ENCODE data around the gene C4B. TPM values are rescaled to one million over a fixed set of nuclear protein-coding genes. Genes with fewer than 3 reads are reported as not detected.
"Not testable (repeated sequence)": the region's sequence is repeated elsewhere in the genome, so short reads cannot be mapped to it uniquely, and the experiment has no call there.

C4B gene
- total RNA-seq (4.7 TPM), polyA plus RNA-seq (142 TPM)

DNA sequence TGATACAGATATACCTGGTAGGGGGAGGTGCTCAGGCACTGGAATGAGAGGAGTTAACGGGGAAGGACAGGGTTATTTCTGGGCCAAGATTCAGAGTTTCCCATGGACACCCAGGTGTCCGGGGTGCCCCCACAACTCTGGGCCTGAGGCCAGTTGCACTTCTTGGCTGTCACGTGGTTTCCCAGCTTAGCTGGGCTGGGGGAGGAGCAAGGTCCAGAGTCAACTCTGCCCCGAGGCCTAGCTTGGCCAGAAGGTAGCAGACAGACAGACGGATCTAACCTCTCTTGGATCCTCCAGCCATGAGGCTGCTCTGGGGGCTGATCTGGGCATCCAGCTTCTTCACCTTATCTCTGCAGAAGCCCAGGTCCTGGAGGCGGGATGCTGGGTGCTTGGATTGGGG lies at the start of gene C4B:
Gene C4B, plus strand, starts transcription at position 249 of the 400 bp plus-strand sequence. Its CDS starts 51 bp downstream, at position 300.
- not testable (repeated sequence) for H3K4me3 ChIP-seq (ENCODE audit: low read depth, low read length); H3K4me1 ChIP-seq (ENCODE audit: insufficient read depth); H3K27ac ChIP-seq (ENCODE audit: low read depth); DNase-seq (ENCODE audit: extremely low spot score); H3K36me3 ChIP-seq (ENCODE audit: insufficient read depth)
- WGBS = no CpG with 5 or more reads among the region's 6 CpGs

DNA sequence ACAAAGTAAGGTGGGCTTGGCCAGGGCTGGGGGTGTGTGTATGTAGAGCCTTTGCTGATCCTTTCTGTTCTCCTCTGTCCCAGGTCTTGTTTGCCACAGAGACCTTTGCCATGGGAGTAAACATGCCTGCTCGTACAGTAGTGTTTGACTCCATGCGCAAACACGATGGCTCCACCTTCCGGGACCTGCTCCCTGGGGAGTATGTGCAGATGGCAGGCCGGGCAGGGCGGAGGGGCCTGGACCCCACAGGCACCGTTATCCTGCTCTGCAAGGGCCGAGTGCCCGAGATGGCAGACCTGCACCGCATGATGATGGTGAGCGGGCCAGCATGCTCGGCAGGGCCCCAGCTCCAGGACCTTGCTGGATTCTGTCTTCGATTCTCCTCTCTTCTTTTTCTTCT lies 48.9 kb upstream of the C4B start:
- Histone ChIP-seq H3K4me1 (ENCODE audit: insufficient read depth) (no peaks in the 10 kb centered on the region), H3K27ac (ENCODE audit: low read depth) (no peak overlapping the region), H3K36me3 (ENCODE audit: insufficient read depth) (no peaks in the 10 kb centered on the region), H3K4me3 (ENCODE audit: low read depth, low read length) (no peak overlapping the region)
- WGBS = 90% methylated on average over 13 of the region's 13 CpGs
- DNase-seq (ENCODE audit: extremely low spot score) = no peak

DNA sequence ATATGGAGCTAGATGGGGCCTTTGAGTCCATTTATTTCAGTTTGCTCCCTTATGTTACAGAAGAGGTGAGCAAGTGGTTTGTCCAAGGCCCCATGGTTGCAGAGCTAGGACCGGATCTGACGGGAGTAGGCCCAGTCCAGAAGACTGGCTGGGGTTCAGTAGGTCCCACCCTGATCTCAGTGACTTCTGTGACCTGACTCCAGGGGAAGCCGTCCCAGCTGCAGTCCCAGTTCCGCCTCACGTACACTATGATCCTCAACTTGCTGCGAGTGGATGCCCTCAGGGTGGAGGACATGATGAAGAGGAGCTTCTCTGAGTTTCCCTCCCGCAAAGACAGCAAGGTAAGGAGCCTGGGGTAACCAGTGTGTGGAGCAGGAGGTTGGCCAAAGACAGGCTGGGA lies 48.1 kb upstream of the C4B start:
- Histone ChIP-seq H3K36me3 (ENCODE audit: insufficient read depth) (no peaks in the 10 kb centered on the region), H3K4me1 (ENCODE audit: insufficient read depth) (no peaks in the 10 kb centered on the region), H3K4me3 (ENCODE audit: low read depth, low read length) (no peak overlapping the region), H3K27ac (ENCODE audit: low read depth) (no peak overlapping the region)
- 93% methylated on average over 7 of the region's 7 CpGs for WGBS
- DNase-seq (ENCODE audit: extremely low spot score) = no peak

DNA sequence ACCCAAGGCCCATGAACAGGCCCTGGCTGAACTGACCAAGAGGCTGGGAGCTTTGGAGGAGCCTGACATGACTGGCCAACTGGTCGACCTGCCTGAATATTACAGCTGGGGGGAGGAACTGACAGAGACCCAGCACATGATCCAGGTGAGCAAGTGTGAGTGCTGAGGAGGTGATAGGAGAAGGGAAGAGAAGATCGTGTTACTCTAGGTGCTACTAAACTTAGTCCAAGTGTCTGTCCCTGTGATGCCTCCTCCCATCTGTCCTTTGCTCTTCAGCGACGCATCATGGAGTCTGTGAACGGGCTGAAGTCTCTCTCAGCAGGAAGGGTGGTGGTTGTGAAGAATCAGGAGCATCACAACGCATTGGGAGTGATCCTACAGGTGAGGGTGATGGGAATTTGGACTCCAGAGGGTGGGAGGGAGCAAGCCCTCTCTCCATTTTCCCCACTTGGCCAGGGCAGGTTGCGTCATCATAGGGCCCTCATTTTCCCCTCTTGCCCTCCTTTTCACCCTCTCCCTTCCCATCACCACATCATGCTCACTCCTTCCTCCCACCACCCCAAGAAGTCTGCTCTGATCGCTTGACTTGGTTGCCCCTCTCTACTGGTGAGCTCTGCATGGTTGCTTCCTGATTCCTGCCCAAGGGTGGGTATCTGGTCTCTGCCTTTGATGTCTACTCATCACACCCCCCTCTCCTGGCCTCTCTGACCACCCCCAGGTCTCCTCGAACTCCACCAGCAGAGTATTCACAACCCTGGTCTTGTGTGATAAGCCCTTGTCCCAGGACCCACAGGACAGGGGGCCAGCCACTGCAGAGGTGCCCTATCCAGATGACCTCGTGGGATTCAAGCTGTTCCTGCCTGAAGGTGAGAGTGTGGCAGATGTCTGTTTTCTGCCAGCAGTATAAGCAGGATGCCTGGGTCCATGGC lies 47.3 kb upstream of the C4B start:
- H3K27ac ChIP-seq (ENCODE audit: low read depth) = no peak overlapping the region
- H3K4me1 ChIP-seq (ENCODE audit: insufficient read depth) = no peaks in the 10 kb centered on the region
- 82% methylated on average over 10 of the region's 10 CpGs for WGBS
- H3K36me3 ChIP-seq (ENCODE audit: insufficient read depth) = no peaks in the 10 kb centered on the region
- no peak for DNase-seq (ENCODE audit: extremely low spot score)
- no peak overlapping the region for H3K4me3 ChIP-seq (ENCODE audit: low read depth, low read length)

DNA sequence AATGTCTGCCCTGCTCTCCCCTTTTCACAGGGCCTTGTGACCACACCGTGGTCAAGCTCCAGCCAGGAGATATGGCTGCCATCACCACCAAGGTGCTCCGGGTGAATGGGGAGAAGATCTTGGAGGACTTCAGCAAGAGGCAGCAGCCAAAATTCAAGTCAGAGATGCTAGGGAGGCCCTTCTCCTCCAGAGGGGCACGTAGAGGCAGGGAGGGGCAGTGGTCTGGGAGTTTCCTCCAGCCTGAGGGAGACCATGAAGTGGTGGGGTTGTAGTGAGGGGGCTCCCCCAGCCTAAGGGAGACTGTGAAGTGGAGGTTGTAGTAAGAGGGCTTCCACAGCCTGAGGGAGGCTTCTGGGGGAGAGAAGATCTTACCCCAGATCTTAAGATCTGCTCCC lies 46.7 kb upstream of the C4B start:
- DNase-seq (ENCODE audit: extremely low spot score) = no peak
- Histone ChIP-seq H3K4me3 (ENCODE audit: low read depth, low read length) (no peak overlapping the region), H3K27ac (ENCODE audit: low read depth) (no peak overlapping the region), H3K36me3 (ENCODE audit: insufficient read depth) (no peaks in the 10 kb centered on the region), H3K4me1 (ENCODE audit: insufficient read depth) (no peaks in the 10 kb centered on the region)
- WGBS = 86% methylated on average over 3 of the region's 3 CpGs

DNA sequence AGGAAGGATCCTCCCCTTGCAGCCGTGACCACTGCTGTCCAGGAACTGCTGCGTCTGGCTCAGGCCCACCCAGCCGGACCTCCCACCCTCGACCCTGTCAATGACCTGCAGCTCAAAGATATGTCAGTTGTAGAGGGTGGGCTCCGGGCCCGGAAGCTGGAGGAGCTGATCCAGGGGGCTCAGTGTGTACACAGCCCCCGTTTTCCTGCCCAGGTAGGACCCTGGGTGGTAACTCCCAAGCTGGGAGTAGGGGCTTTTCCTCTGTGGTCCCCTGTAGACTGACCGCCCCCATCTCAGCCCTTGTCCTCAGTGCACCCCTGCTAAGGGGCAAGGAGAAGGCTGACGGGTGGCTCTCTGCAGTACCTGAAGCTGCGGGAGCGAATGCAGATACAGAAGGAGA lies 46.3 kb upstream of the C4B start:
- Histone ChIP-seq H3K36me3 (ENCODE audit: insufficient read depth) (no peaks in the 10 kb centered on the region), H3K4me1 (ENCODE audit: insufficient read depth) (no peaks in the 10 kb centered on the region), H3K27ac (ENCODE audit: low read depth) (no peak overlapping the region), H3K4me3 (ENCODE audit: low read depth, low read length) (no peak overlapping the region)
- 83% methylated on average over 11 of the region's 11 CpGs for WGBS
- DNase-seq (ENCODE audit: extremely low spot score) = no peak

DNA sequence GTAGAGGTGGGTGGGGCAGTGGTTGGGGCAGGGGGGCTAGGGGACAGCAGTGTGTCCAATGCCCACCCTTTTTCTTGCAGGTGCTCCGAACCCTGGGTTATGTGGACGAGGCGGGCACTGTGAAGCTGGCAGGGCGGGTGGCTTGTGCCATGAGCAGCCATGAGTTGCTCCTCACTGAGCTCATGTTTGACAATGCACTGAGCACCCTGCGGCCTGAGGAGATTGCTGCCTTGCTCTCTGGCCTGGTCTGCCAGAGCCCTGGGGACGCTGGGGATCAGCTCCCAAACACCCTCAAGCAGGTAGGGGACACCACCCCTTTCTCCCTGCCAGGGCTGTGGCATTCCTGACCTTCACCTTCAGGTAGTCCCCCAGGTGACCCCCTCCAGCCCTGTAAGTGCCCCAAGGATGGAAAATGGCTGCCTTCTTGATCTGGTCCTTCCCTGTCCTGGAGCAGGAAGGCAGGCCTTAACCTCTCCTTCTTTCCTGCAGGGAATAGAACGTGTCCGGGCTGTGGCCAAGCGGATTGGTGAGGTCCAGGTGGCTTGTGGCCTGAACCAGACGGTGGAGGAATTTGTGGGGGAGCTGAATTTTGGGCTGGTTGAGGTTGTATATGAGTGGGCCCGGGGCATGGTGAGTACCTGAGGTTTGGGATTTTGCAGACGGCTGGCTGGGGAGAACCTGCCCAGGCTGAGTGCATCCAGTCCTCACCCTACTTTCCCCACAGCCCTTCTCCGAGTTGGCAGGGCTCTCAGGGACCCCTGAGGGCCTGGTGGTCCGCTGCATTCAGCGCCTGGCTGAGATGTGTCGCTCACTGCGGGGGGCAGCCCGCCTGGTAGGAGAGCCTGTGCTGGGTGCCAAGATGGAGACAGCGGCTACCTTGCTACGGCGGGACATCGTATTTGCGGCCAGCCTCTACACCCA lies 45.5 kb upstream of the C4B start:
- H3K4me1 ChIP-seq (ENCODE audit: insufficient read depth) = no peaks in the 10 kb centered on the region
- DNase-seq (ENCODE audit: extremely low spot score) = no peak
- 83% methylated on average over 23 of the region's 23 CpGs for WGBS
- H3K27ac ChIP-seq (ENCODE audit: low read depth) = no peak overlapping the region
- H3K36me3 ChIP-seq (ENCODE audit: insufficient read depth) = no peaks in the 10 kb centered on the region
- H3K4me3 ChIP-seq (ENCODE audit: low read depth, low read length) = no peak overlapping the region

DNA sequence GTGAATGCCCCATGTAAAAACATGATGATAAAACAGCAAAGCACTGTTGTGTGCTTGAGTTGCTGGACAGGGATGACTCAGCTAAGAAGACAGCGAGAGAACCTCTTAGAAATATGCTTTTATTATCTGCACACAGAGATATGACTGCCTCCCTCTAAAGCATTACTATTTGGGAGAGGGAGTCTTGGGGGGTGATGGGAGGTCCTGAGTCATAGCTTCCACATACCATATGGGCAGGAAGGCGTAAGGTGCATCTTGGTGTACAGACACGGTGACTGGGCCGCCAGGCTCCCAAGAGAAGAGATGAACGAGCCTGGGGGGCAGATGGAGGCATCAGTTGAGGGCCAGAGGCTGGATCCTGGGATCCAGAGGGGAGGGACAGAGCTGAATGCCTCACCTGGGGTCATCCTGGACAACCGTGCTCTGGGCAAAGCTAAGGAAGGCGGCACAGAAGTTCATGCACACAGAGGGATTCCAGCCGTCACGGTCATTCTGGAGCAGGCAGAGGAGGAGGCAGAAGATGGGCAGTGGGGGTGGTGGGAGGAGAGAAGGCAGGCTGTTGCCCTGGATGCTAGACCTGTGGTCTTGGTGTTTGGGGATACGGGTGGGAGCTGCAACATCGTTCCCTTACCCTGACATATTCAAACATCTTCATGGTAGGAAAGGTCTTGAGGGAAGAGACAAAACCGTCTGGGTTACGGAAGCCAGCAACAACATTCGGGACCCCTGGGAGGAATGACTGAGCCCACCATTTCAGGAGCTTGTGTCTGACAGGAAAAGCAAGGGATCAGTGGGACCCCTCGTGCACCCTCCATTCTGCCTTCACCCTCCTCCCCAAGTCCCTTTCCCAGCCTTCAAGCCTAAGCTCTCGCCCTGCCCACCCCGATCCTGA lies 44.6 kb upstream of the C4B start:
- DNase-seq (ENCODE audit: extremely low spot score) = no peak
- Histone ChIP-seq H3K4me1 (ENCODE audit: insufficient read depth) (no peaks in the 10 kb centered on the region), H3K36me3 (ENCODE audit: insufficient read depth) (no peaks in the 10 kb centered on the region), H3K4me3 (ENCODE audit: low read depth, low read length) (no peak overlapping the region), H3K27ac (ENCODE audit: low read depth) (no peak overlapping the region)
- 72% methylated on average over 17 of the region's 17 CpGs for WGBS

DNA sequence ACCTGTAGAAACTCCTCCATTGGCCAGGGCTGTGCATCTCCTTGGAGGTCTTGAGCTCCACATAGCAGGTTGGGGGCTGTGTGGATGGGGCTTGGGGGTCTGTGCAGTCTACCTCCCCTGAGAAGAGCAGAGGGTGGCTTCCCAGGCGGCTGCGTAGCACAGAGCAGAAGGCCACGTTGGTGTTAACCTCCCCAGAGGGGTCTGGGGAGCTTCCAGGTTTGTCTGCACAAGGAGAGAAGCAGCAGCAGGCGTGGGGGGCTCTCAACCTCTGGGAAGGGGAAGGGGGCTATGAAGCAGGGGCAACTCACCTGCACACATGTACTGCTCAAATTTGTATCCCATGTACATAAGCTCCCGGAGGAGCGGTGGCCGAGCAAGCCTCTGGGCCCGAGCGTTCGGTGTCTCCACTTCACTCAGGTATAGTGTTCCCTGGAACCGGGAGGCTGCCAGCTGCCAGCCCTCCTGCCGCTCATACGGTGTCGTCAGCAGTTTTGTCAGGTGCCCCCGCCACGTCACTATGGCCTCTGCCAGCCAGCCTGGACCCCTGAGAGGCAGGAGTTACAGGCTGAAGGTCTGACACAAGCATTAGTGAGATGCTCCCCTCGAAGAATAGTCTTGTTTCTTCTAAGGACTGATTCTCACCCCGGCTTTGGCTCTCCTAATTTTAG lies 43.9 kb upstream of the C4B start:
- no peaks in the 10 kb centered on the region for H3K36me3 ChIP-seq (ENCODE audit: insufficient read depth)
- H3K4me3 ChIP-seq (ENCODE audit: low read depth, low read length) = no peak overlapping the region
- H3K4me1 ChIP-seq (ENCODE audit: insufficient read depth) = no peaks in the 10 kb centered on the region
- 83% methylated on average over 18 of the region's 18 CpGs for WGBS
- no peak for DNase-seq (ENCODE audit: extremely low spot score)
- peak overlapping the region; percentile 90 for H3K27ac ChIP-seq (ENCODE audit: low read depth)

DNA sequence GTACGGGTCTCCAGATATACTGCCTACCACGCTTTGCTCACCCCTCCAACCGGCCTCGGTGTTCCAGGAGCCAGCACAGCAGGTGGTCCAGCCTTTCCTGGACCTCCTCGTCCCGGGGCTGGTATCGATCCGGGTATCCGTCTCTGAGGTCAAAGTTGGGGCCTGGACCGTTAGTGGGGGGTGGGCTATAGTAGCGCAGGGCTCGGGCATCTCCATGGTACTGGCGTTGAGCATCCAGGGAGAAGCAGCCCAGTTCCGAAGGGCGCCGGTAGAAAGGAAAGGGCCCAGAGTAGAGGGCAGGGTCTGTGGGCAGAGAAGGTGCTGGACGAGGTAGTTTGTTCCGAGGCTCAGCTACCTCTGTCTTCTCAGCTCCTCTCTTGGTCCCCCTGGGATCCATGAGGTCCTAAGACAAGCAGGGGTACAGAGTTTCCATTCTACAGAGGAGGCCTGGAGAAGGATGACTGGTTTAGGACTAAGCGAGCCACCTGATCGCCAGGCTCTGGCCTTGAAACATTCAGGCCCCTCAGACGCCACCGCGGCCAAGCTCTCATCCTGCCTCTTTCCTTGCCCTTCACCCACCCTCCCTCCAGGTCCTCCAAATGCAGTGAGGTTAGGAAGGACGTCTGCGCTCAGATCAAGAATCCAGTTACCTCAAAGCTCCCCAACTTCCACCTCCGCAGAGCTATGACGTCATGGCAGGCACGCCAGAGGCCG lies 43.2 kb upstream of the C4B start:
- H3K4me1 ChIP-seq (ENCODE audit: insufficient read depth) = no peaks in the 10 kb centered on the region
- peak overlapping the region; percentile 90 for H3K27ac ChIP-seq (ENCODE audit: low read depth)
- DNase-seq (ENCODE audit: extremely low spot score) = no peak
- H3K4me3 ChIP-seq (ENCODE audit: low read depth, low read length) = peak overlapping the region; percentile 48
- no peaks in the 10 kb centered on the region for H3K36me3 ChIP-seq (ENCODE audit: insufficient read depth)
- 22% methylated on average over 29 of the region's 29 CpGs for WGBS

DNA sequence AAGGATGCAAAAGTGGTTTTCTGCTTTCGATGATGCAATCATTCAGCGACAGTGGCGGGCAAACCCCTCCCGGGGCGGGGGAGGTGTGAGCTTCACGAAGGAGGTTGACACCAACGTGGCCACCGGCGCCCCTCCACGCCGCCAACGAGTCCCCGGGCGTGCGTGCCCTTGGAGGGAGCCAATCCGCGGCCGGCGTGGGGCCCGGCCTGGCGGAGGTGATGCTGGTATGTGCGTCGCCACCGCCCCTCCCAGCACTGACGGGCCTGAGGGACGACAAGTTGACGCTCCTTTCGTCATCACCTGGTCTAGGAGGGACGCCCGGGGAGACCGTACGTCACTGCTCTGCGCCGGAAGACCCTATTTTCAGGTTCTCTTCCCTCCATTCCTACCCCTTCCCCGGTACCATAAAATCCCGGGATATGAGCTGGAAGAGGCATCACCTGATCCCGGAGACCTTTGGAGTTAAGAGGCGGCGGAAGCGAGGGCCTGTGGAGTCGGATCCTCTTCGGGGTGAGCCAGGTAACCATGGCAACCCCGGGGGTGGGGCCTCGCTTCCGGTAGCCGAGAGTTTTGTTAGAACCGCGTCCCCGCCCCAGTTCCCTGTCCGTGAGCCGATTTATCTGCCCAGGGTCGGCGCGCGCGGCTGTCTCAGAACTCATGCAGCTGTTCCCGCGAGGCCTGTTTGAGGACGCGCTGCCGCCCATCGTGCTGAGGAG lies 42.4 kb upstream of the C4B start, which contains the start of gene DXO:
Gene DXO, minus strand, starts transcription at position 146 of the 716 bp plus-strand sequence. CDS start 463 bp downstream, outside the sequence.
- H3K27ac ChIP-seq (ENCODE audit: low read depth) = peak within 1 kb of the TSS; percentile 90
- WGBS = under 1% methylated on average over 62 of the region's 62 CpGs
- H3K36me3 ChIP-seq (ENCODE audit: insufficient read depth) = no peaks in the 10 kb centered on the region
- H3K4me3 ChIP-seq (ENCODE audit: low read depth, low read length) = peak within 1 kb of the TSS; percentile 48
- DNase-seq (ENCODE audit: extremely low spot score) = peak; percentile 93
- no peaks in the 10 kb centered on the region for H3K4me1 ChIP-seq (ENCODE audit: insufficient read depth)
